GM11168 (cell line): ENCODE results near the gene LRRC34.

Source experiments
- in situ Hi-C: fragments of 300-500 bp; cut with MboI; formaldehyde crosslinking; loops from one replicate; pipeline ENCODE4 v1.12.0; 2022; ENCODE audit warnings: low sequenced_read_pairs; ENCODE audit not compliant: unreplicated experiment

The LRRC34 gene

GRCh38 chr3:169818316-169818715 is 5.6 kb upstream of the LRRC34 start:
- in situ Hi-C loops: no loop called here

GRCh38 chr3:169815590-169816150 is 3.0 kb upstream of the LRRC34 start:
- in situ Hi-C loops: no loop called here

GRCh38 chr3:169813757-169814517 is 1.2 kb upstream of the LRRC34 start:
- in situ Hi-C loops: no loop called here

- in situ Hi-C loops: no loop called here
Measured at GRCh38 chr3:169813278-169813677, 574 bp upstream of the LRRC34 start.

- in situ Hi-C loops: no loop called here
Measured at GRCh38 chr3:169811631-169812331, 923 bp downstream of the LRRC34 start.

GRCh38 chr3:169809230-169809795 is 3.4 kb downstream of the LRRC34 start:
- in situ Hi-C loops: no loop called here

GRCh38 chr3:169804681-169805080 is 8.0 kb downstream of the LRRC34 start:
- in situ Hi-C loops: no loop called here

- in situ Hi-C loops: no loop called here
Measured at GRCh38 chr3:169792359-169792758, 20.3 kb downstream of the LRRC34 start.

- in situ Hi-C loops: no loop called here
Measured at GRCh38 chr3:169790687-169791429, 21.8 kb downstream of the LRRC34 start.

- in situ Hi-C loops: no loop called here
Measured at GRCh38 chr3:169790219-169790618, 22.5 kb downstream of the LRRC34 start.

- in situ Hi-C loops: no loop called here
Measured at GRCh38 chr3:169787791-169788190, 24.9 kb downstream of the LRRC34 start.

GRCh38 chr3:169787120-169787519 is 25.6 kb downstream of the LRRC34 start:
- in situ Hi-C loops: no loop called here

- in situ Hi-C loops: no loop called here
Measured at GRCh38 chr3:169781209-169781855, 31.4 kb downstream of the LRRC34 start.

GRCh38 chr3:169780742-169781141 is 32.0 kb downstream of the LRRC34 start:
- in situ Hi-C loops: no loop called here

GRCh38 chr3:169777822-169778221 is 34.9 kb downstream of the LRRC34 start:
- in situ Hi-C loops: no loop called here

GRCh38 chr3:169774186-169774585 is 38.5 kb downstream of the LRRC34 start:
- in situ Hi-C loops: no loop called here

GRCh38 chr3:169772897-169773816 is 39.5 kb downstream of the LRRC34 start, which contains the start of gene MYNN:
MYNN (plus strand) TSS chr3:169773396; CDS start chr3:169774296, 900 bp downstream.
- in situ Hi-C loops: no loop called here

GRCh38 chr3:169772305-169772896 is 40.3 kb downstream of the LRRC34 start:
- in situ Hi-C loops: no loop called here
